OCI-LY3 (cell line): ENCODE measurements around the gene PSMD12.
"Not testable (repeated sequence)": the region's sequence is repeated elsewhere in the genome, so short reads cannot be mapped to it uniquely, and the experiment has no call there.

Experiments used
- H2AFZ ChIP-seq: fragments of 200-600, 300-600 bp; shearing (Covaris generic); 2 replicates; pipeline ENCODE4 v1.6.0; 2014; ENCODE audit warnings: antibody characterized with exemption, low read depth, low read length
- H3K27ac ChIP-seq: fragments of 200-600, 300-600 bp; sonication (generic); 2 replicates; pipeline ENCODE4 v1.5.1; 2014; ENCODE audit warnings: mild to moderate bottlenecking, low read length, moderate library complexity, mixed read lengths
- H3K27me3 ChIP-seq: fragments of 200-600, 300-600 bp; sonication (generic); 2 replicates; pipeline ENCODE4 v1.6.1; 2014; ENCODE audit warnings: low read depth, low read length, mixed read lengths
- H3K36me3 ChIP-seq: fragments of 200-600, 300-600 bp; sonication (generic); replicated peaks from 2 replicates; pipeline ENCODE3; 2014; ENCODE audit warnings: low read depth, low read length, mixed read lengths
- H3K4me1 ChIP-seq: fragments of 300-600, 200-600 bp; sonication (generic); 2 replicates; pipeline ENCODE4 v1.6.1; 2014; ENCODE audit warnings: low read length, mixed read lengths
- H3K4me2 ChIP-seq: fragments of 200-600, 300-600 bp; sonication (generic); 2 replicates; pipeline ENCODE4 v1.6.1; 2014; ENCODE audit warnings: low read length, mixed read lengths
- H3K4me3 ChIP-seq: fragments of 300-600, 200-600 bp; sonication (generic); 2 replicates; pipeline ENCODE4 v1.5.1; 2014; ENCODE audit warnings: antibody characterized with exemption, mild to moderate bottlenecking, low read length, moderate library complexity
- H3K79me2 ChIP-seq: fragments of 300-600, 200-600 bp; shearing (Covaris generic); 2 replicates; pipeline ENCODE4 v1.6.1; 2014; ENCODE audit warnings: mild to moderate bottlenecking, low read length, mixed read lengths
- H3K9ac ChIP-seq: fragments of 300-600, 200-600 bp; shearing (Covaris generic); 2 replicates; pipeline ENCODE4 v1.6.0; 2014; ENCODE audit warnings: mild to moderate bottlenecking, low read length, moderate library complexity
- H3K9me3 ChIP-seq: fragments of 200-600, 300-600 bp; shearing (Covaris generic); 2 replicates; pipeline ENCODE4 v1.6.1; 2014; ENCODE audit warnings: low read length, mixed read lengths; ENCODE audit not compliant: insufficient read depth
- H4K20me1 ChIP-seq: fragments of 200-600, 300-600 bp; sonication (generic); 2 replicates; pipeline ENCODE4 v1.6.1; 2016; ENCODE audit warnings: low read length, mixed read lengths; ENCODE audit not compliant: insufficient read depth
- EZH2phosphoT487 ChIP-seq: fragments of 200-600 bp; shearing (Covaris generic); IDR thresholded peaks from 2 replicates; pipeline ENCODE4 v1.6.1; 2018; ENCODE audit warnings: antibody characterized with exemption, mixed run types, low read depth
- TF ChIP-seq, protein P1 (sequence below): fragments of 200-600, 300-600 bp; sonication (generic); IDR thresholded peaks from 2 replicates; pipeline ENCODE4 v1.5.1; 2014; ENCODE audit warnings: antibody characterized with exemption, low read length, low read depth

Gene PSMD12

DNA sequence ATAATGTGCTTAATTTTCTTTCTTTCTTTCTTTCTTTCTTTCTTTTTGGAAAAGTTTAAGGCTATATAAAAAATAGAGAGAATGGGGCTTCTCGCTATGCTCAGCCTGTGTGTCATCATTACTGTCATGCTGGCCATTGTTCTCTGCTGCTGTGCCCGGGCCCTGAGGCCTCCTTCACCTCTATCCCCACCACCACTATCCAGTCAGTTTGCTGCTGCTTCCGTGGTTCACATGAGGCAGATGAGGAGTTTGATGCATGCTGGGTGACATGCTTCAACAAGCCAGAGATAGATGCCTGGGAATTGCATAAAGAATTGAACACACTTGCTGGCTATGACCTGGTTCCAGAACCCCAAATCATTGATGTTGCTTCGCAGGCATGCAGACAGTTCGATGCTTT is 47.0 kb upstream of the PSMD12 start:
- no peak overlapping the region for H3K27ac ChIP-seq
- H3K4me1 ChIP-seq: no peaks in the 10 kb centered on the region
- H3K9ac ChIP-seq: no peak overlapping the region
- TF ChIP-seq, protein P1, sequence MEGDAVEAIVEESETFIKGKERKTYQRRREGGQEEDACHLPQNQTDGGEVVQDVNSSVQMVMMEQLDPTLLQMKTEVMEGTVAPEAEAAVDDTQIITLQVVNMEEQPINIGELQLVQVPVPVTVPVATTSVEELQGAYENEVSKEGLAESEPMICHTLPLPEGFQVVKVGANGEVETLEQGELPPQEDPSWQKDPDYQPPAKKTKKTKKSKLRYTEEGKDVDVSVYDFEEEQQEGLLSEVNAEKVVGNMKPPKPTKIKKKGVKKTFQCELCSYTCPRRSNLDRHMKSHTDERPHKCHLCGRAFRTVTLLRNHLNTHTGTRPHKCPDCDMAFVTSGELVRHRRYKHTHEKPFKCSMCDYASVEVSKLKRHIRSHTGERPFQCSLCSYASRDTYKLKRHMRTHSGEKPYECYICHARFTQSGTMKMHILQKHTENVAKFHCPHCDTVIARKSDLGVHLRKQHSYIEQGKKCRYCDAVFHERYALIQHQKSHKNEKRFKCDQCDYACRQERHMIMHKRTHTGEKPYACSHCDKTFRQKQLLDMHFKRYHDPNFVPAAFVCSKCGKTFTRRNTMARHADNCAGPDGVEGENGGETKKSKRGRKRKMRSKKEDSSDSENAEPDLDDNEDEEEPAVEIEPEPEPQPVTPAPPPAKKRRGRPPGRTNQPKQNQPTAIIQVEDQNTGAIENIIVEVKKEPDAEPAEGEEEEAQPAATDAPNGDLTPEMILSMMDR: no peak
- TF ChIP-seq EZH2phosphoT487: no peak
- H3K4me2 ChIP-seq: no peak overlapping the region
- H4K20me1 ChIP-seq: peaks cover 4% of the 10 kb centered on the region; the same call in 1 of the 2 replicates
- H3K4me3 ChIP-seq: no peak overlapping the region
- no peaks in the 10 kb centered on the region for H3K9me3 ChIP-seq
- H3K79me2 ChIP-seq: peaks cover 31% of the 10 kb centered on the region; the same call in 1 of the 2 replicates
- H2AFZ ChIP-seq: no peak overlapping the region
- H3K27me3 ChIP-seq: no peaks in the 10 kb centered on the region
- peaks cover 6% of the 10 kb centered on the region for H3K36me3 ChIP-seq

DNA sequence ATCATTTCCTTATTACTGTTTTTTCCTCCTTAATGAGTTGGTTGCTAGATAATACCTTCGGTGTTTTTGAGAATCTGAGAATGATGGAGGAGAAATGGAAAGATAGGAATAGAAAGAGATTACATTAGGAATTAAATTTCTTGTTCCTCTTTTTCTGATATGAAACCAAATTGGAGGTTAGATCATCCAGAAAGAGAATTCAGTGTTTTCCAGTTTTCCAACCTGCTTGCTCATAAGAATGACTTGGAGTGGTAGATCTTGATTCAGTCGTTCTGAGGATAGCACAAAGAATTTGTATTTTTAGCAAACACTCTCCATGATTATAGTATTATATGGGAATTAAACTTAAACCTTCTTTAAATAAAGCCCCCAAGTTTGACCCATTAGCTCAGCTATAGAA is 46.6 kb upstream of the PSMD12 start:
- Histone ChIP-seq H2AFZ (no peak overlapping the region), H3K4me1 (no peaks in the 10 kb centered on the region), H4K20me1 (peaks cover 4% of the 10 kb centered on the region; the same call in 1 of the 2 replicates), H3K27ac (no peak overlapping the region), H3K36me3 (peaks cover 6% of the 10 kb centered on the region), H3K9me3 (no peaks in the 10 kb centered on the region), H3K27me3 (no peaks in the 10 kb centered on the region), H3K4me3 (no peak overlapping the region), H3K79me2 (peaks cover 31% of the 10 kb centered on the region; the same call in 1 of the 2 replicates), H3K9ac (no peak overlapping the region), H3K4me2 (no peak overlapping the region)
- TF ChIP-seq, protein P1: no peak
- TF ChIP-seq EZH2phosphoT487: no peak

DNA sequence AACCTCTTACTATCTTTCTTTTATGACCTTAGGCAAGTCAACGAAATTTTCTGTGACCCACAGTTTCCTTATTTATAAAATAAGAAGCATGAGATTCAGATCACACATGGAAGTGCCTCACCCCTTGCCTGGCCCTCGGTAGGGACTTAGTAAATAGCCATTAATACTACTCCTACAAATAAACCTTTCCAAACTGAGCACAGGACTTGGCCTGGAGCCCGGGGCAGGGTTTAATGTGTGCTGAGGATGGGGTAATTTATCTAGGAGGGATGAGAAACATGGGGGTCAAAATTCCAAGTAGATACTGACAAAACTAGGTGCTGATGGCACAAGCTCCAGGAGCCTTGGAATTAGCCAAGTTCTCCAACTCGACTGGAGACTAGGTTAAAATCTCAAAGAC is 45.7 kb upstream of the PSMD12 start:
- peaks cover 32% of the 10 kb centered on the region; the same call in 1 of the 2 replicates for H3K79me2 ChIP-seq

DNA sequence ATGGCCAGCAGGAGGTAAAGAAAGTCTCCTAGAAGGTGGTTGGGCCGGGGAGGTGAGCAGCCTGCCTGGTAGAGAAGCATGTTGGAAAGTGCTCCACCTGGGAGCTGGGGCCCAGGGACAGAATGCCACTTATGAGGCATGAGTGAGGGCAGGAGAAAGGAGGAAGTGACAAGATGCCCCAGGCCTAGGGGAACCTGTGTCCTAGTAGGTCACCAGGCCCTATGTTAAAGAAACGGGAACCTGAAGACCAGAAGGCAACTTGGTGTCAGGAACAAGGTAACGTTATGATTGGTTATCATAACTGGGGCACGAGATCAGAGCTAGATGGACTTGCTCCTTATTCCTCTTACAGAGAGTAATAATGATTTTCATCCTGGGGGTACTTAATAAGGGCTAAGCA is 45.0 kb upstream of the PSMD12 start:
- Histone ChIP-seq H3K36me3 (peaks cover 6% of the 10 kb centered on the region), H3K9ac (no peak overlapping the region), H3K9me3 (no peaks in the 10 kb centered on the region), H2AFZ (no peak overlapping the region), H3K27ac (no peak overlapping the region), H3K4me2 (no peak overlapping the region), H3K79me2 (peaks cover 33% of the 10 kb centered on the region; the same call in 1 of the 2 replicates), H3K27me3 (no peaks in the 10 kb centered on the region), H4K20me1 (peaks cover 4% of the 10 kb centered on the region; the same call in 1 of the 2 replicates), H3K4me3 (no peak overlapping the region), H3K4me1 (no peaks in the 10 kb centered on the region)
- TF ChIP-seq EZH2phosphoT487: no peak
- TF ChIP-seq, protein P1: no peak

More for the DNA sequence above, 45.7 kb upstream of the PSMD12 start:
- H3K27me3 ChIP-seq: no peaks in the 10 kb centered on the region
- H2AFZ ChIP-seq: no peak overlapping the region
- H3K4me2 ChIP-seq: no peak overlapping the region
- no peak overlapping the region for H3K4me3 ChIP-seq
- no peaks in the 10 kb centered on the region for H3K4me1 ChIP-seq
- no peaks in the 10 kb centered on the region for H3K9me3 ChIP-seq
- peaks cover 4% of the 10 kb centered on the region; the same call in 1 of the 2 replicates for H4K20me1 ChIP-seq
- H3K36me3 ChIP-seq: peaks cover 6% of the 10 kb centered on the region
- H3K27ac ChIP-seq: no peak overlapping the region
- H3K9ac ChIP-seq: no peak overlapping the region
- TF ChIP-seq, protein P1: no peak
- TF ChIP-seq EZH2phosphoT487: no peak

DNA sequence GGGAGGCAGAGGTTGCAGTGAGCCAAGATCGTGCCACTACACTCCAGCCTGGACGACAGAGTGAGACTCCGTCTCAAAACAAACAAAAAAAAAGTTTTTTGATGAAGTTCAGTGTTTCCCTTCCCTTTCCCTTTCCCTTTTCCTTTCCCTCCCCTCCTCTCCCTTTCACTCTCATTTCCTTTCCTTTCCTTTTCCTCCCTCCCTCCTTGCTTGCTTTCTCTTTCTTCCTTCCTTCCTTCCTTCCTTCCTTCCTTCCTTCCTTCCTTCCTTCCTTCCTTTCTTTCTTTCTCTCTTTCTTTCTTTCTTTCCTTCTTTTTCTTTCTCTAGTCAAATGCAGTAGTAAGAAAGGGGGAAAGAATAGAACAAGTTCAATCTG is 42.1 kb upstream of the PSMD12 start:
- not testable (repeated sequence) for H4K20me1 ChIP-seq, H2AFZ ChIP-seq, H3K27me3 ChIP-seq, H3K4me3 ChIP-seq, H3K27ac ChIP-seq, H3K4me2 ChIP-seq, H3K36me3 ChIP-seq, H3K9ac ChIP-seq, H3K4me1 ChIP-seq, H3K9me3 ChIP-seq
- peaks cover 32% of the 10 kb centered on the region for H3K79me2 ChIP-seq
